Ascending aorta (tissue), 2 donors: Measurements from ENCODE around the gene CRYBA4. TPM values are rescaled to one million over a fixed set of nuclear protein-coding genes. Genes with fewer than 3 reads are reported as not detected.

Experiments used
- DNase-seq, 2 donors: peaks; one replicate each; pipeline ENCODE4 v3.0.0-alpha.2; 2019; ENCODE audit warnings: low spot score in 2 of 2
- H3K27ac ChIP-seq, 2 donors: fragments of 200-600 bp; sonication (generic); one replicate each; pipeline ENCODE4 v1.5.1; 2016 to 2017; ENCODE audit warnings: mild to moderate bottlenecking in 1 of 2
- H3K27me3 ChIP-seq: fragments of 200-600 bp; sonication (generic); one replicate; pipeline ENCODE4 v1.5.1; 2017
- H3K36me3 ChIP-seq, 2 donors: fragments of 200-600 bp; sonication (generic); one replicate each; pipeline ENCODE4 v1.5.1; 2016
- H3K4me1 ChIP-seq, 2 donors: fragments of 200-600 bp; sonication (generic); one replicate each; pipeline ENCODE4 v1.5.1; 2016 to 2017; ENCODE audit warnings: mild to moderate bottlenecking in 1 of 2
- H3K4me3 ChIP-seq, 2 donors: fragments of 200-600 bp; sonication (generic); one replicate each; pipeline ENCODE4 v1.5.1; 2016 to 2017; ENCODE audit warnings: mild to moderate bottlenecking in 1 of 2
- H3K9me3 ChIP-seq, 2 donors: fragments of 200-600 bp; sonication (generic); one replicate each; pipeline ENCODE4 v1.5.1; 2016
- intact Hi-C: fragments of 100-400 bp; cut with DNase I; formaldehyde crosslinking; loops from one replicate; pipeline ENCODE4 v1.15.1; 2023
- total RNA-seq: library from RNA; depleted of rRNA; stranded (reverse); fragments of >200 nt; gene quantifications from one replicate; pipeline ENCODE4 v1.1.0, GENCODE V29; 2016
- TF ChIP-seq, protein P1 (sequence below), 3 experiments: fragments of 200-600 bp in 2 of 3; fragments of 450-650 bp in 1 of 3; sonication (generic) in 2 of 3; IDR thresholded peaks; one replicate each; pipeline ENCODE4 v1.5.1; 2016 to 2019; ENCODE audit warnings: antibody characterized with exemption in 3 of 3, mild to moderate bottlenecking in 1 of 3, moderate library complexity in 1 of 3

Gene CRYBA4
- total RNA-seq, 1 donor from 2014 or later, result not detected

DNA sequence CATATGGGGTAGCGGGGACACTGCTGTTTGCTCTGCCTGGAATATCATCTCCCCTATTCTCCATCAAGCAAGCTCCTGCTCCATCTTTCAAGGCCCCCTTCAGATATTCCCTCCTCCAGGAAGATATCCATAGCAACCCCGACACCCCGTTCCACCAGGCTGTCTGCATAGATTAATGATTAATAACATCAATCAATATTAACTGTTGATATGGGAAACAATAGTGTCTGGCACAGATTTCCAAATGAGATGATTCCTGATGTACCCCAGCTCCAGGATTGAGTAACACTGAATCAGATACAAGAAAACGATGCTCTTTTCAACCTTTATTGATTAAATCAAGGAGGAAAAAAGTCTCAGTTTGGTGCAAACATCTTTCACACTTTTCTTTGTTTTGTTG, 24.3 kb upstream of the CRYBA4 start:
- no peaks in the 10 kb centered on the region for H3K36me3 ChIP-seq
- TF ChIP-seq, protein P1, sequence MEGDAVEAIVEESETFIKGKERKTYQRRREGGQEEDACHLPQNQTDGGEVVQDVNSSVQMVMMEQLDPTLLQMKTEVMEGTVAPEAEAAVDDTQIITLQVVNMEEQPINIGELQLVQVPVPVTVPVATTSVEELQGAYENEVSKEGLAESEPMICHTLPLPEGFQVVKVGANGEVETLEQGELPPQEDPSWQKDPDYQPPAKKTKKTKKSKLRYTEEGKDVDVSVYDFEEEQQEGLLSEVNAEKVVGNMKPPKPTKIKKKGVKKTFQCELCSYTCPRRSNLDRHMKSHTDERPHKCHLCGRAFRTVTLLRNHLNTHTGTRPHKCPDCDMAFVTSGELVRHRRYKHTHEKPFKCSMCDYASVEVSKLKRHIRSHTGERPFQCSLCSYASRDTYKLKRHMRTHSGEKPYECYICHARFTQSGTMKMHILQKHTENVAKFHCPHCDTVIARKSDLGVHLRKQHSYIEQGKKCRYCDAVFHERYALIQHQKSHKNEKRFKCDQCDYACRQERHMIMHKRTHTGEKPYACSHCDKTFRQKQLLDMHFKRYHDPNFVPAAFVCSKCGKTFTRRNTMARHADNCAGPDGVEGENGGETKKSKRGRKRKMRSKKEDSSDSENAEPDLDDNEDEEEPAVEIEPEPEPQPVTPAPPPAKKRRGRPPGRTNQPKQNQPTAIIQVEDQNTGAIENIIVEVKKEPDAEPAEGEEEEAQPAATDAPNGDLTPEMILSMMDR (IDR thresholded peaks at IDR 0.05), result no peak
- H3K9me3 ChIP-seq, result no peaks in the 10 kb centered on the region
- DNase-seq, result no peak
- no peaks in the 10 kb centered on the region for H3K27me3 ChIP-seq
- H3K4me3 ChIP-seq, result no peak overlapping the region
- intact Hi-C loops, result no loop called here
- no peaks in the 10 kb centered on the region for H3K4me1 ChIP-seq
- H3K27ac ChIP-seq, result no peak overlapping the region

- Histone ChIP-seq H3K27me3 (no peaks in the 10 kb centered on the region), H3K27ac (no peak overlapping the region), H3K9me3 (no peaks in the 10 kb centered on the region), H3K4me1 (no peaks in the 10 kb centered on the region), H3K36me3 (no peaks in the 10 kb centered on the region), H3K4me3 (no peak overlapping the region)
- DNase-seq, result no peak
- intact Hi-C loops, result no loop called here
- TF ChIP-seq, protein P1 (IDR thresholded peaks at IDR 0.05), result no peak
Measured at GRCh38 chr22:26599505-26599904, 22.3 kb upstream of the CRYBA4 start.

GRCh38 chr22:26601726-26602125, 20.0 kb upstream of the CRYBA4 start:
- no peaks in the 10 kb centered on the region for H3K9me3 ChIP-seq
- H3K27ac ChIP-seq, result no peak overlapping the region
- no peaks in the 10 kb centered on the region for H3K4me1 ChIP-seq
- H3K36me3 ChIP-seq, result no peaks in the 10 kb centered on the region
- intact Hi-C loops, result no loop called here
- no peaks in the 10 kb centered on the region for H3K27me3 ChIP-seq
- H3K4me3 ChIP-seq, result no peak overlapping the region
- DNase-seq, result no peak
- TF ChIP-seq, protein P1 (IDR thresholded peaks at IDR 0.05), result no peak

GRCh38 chr22:26602127-26602526, 19.6 kb upstream of the CRYBA4 start:
- Histone ChIP-seq H3K9me3 (no peaks in the 10 kb centered on the region), H3K36me3 (no peaks in the 10 kb centered on the region), H3K4me3 (no peak overlapping the region), H3K27ac (no peak overlapping the region), H3K27me3 (no peaks in the 10 kb centered on the region), H3K4me1 (no peaks in the 10 kb centered on the region)
- DNase-seq, result no peak
- intact Hi-C loops, result no loop called here
- TF ChIP-seq, protein P1 (IDR thresholded peaks at IDR 0.05), result no peak

GRCh38 chr22:26604368-26604767, 17.4 kb upstream of the CRYBA4 start:
- Histone ChIP-seq H3K27ac (no peak overlapping the region), H3K4me1 (no peaks in the 10 kb centered on the region), H3K27me3 (no peaks in the 10 kb centered on the region), H3K9me3 (no peaks in the 10 kb centered on the region), H3K36me3 (no peaks in the 10 kb centered on the region), H3K4me3 (no peak overlapping the region)
- intact Hi-C loops, result no loop called here
- TF ChIP-seq, protein P1 (IDR thresholded peaks at IDR 0.05), result no peak
- DNase-seq, result no peak

DNA sequence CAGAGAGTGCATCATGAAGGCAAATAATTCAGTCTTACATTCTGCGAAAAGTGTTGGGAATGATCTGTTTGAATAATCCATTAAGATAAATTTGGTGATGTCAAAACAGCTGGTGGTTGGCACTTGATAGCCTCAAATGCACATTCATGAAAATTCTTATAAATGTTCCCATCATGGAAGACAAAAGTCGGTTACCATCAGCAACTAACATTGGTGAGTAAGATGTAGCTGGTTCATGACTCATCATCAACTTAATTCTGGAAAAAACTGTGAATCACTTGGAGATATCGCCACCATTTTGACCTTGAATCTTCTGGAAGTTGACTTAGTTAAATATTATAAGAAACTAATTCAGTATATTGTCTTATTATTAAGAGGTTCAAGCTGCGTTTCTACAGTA, 15.2 kb upstream of the CRYBA4 start:
- no peaks in the 10 kb centered on the region for H3K27me3 ChIP-seq
- no peaks in the 10 kb centered on the region for H3K9me3 ChIP-seq
- H3K27ac ChIP-seq, result no peak overlapping the region
- intact Hi-C loops, result no loop called here
- H3K36me3 ChIP-seq, result no peaks in the 10 kb centered on the region
- no peaks in the 10 kb centered on the region for H3K4me1 ChIP-seq
- H3K4me3 ChIP-seq, result no peak overlapping the region
- no peak for DNase-seq
- TF ChIP-seq, protein P1 (IDR thresholded peaks at IDR 0.05), result no peak
